ENCODE measurements around the gene MYL7.
"Not testable (repeated sequence)": the region's sequence is repeated elsewhere in the genome, so short reads cannot be mapped to it uniquely, and the experiment has no call there.

The MYL7 gene

DNA sequence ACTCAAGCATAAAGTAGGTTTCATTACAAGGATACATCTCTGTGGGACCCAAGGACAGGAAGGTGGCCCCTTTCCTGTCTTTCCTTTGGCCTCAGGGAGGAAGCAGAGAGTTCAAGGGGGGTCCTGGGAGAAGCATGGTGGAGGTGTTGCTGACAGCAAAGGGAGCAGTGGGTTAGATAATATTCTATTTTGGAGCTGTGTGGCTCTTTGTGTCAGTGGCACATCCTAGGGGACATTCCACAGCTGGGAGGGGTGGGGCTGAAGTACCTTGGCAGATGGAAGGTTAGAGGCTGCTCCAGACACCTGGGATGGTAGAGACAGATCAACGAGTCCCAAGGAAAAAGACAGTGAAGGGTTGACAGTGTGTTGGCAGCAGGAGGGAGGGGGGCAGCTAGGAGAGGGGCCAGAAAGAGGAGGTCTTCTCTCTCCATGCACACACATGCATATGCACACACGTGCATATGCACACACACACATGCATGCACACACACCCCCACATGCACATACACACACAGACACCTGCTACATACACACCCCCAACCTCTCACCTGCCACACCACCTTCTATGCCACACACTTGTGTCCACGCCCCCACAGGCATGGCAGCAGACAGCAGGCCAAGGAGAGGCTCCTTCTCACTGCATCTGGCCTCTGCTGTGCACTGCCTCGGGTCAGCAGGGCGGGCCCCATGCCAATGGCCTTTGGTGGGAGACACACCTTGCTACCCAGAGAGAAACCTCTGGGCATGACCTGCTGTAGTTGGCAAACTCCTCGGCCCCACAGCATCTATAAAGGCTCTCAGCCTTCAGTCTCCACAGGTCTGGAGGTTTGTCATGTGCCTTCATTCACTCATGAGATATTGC is 12.2 kb downstream of the MYL7 start:
- DNase-seq, result no peak

DNA sequence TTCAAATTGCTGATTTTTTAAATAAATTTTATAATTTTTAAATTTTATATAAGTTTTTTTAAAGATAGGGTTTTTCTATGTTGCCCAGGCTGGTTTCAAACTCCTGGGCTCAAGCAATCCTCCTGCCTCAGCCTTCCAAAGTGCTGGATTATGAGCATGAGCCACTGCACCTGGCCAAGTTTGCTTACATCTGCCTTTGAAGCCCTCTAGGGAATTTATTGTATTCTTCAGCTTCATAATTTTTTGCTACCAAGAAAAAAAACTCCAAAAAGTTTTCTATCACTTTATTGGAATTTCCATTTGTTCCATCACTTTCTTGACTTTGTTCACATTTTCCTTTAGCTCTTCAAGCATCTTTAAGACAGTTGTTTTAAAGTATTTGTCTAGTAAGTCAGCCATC is 14.0 kb downstream of the MYL7 start:
- no peak for DNase-seq

DNA sequence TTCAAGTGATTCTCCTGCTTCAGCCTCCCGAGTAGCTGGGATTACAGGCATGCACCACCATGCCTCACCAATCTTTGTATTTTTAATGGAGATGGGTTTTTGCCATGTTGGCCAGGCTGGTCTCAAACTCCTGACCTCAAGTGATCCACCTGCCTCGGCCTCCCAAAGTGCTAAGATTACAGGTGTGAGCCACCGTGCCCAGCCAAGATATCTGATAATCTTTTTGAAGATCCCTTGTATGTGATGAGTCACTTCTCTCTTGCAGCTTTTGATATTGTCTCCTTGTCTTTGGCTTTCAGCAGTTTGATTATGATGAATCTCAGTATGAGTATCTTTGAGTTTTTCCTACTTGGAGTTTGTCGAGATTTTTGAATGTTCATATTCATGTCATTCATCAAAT is 14.6 kb downstream of the MYL7 start:
- not testable (repeated sequence) for DNase-seq

DNA sequence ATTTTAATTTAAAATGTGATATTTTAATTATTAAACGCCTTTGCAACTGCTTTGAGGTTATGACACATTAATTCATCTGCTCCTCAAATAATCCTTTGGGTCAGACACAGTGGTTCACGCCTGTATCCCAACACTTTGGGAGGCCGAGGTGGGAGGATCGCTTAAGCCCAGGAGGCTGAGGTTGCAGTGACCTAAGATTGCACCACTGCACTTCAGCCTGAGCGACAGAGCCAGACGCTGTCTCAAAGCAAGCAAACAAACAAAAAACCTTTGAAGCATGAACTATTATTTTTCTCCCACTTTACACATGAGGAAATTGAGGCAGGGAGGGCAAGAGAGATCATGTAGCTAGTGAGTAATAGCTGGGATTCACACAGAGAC is 16.3 kb downstream of the MYL7 start:
- DNase-seq, result no peak

DNA sequence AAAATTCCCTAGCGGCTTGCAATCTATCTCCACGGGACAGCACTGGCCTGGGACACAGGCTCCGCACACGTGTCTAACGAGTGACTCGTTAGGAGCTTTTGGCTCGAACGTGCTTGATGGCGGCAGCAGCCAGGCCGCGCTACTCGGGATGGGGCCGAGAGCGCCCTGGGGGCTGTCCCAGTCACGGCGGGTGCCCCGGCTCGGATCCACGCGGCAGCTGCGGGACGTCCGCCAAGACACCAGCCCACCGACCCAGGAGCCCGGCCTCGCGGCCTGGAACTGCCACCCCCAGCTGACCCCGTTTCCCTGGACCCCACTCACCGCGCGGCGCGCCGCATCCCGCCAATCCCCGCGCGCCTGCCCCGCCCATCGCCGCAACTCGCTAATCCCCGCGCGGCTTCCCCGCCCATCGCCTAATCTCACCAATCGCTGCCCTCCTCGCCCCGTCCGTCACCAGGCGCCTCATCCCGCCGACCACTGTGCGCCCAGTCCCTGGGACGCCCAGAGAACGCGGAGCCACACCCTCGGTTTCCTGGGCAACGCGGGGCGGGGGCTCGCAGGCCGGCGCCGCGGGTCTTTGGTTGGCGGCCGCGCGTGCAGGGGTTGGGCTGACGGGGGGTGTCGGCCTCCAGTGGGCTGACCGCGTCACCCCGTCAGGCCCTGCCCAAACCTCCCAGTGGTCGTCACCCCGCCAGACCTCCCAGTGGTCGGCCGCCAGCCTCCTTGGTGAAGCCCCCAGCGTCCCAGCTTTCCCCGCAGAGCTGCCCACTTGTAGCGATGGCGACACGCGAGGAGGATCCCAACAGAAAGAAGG is 17.7 kb downstream of the MYL7 start, which contains the start of gene POLD2:
POLD2 (minus strand) TSS at position 359 of the 814 bp plus-strand sequence. CDS start 1,495 bp downstream, outside the sequence.
- peak; percentile 98 to 99 for DNase-seq

DNA sequence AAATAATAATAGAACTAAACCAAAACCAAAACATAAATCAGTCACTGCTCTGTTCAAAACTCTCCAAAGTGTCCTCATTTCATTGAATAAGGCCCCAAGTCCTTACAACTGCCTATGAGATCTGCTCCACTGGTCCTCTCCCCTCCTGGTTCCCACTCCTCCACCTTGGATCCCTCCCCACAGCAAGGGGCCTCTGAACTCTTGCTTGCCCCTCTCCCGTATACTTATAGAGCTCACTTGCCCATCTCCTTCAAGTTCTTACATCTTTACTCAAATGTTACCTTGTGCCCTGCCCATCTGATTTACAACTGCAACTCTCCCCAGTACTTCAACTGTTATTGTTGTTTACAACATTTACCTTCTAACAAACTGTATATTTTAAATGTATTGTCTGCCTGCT is 18.6 kb downstream of the MYL7 start:
- DNase-seq, result peak; percentile 32 to 38

DNA sequence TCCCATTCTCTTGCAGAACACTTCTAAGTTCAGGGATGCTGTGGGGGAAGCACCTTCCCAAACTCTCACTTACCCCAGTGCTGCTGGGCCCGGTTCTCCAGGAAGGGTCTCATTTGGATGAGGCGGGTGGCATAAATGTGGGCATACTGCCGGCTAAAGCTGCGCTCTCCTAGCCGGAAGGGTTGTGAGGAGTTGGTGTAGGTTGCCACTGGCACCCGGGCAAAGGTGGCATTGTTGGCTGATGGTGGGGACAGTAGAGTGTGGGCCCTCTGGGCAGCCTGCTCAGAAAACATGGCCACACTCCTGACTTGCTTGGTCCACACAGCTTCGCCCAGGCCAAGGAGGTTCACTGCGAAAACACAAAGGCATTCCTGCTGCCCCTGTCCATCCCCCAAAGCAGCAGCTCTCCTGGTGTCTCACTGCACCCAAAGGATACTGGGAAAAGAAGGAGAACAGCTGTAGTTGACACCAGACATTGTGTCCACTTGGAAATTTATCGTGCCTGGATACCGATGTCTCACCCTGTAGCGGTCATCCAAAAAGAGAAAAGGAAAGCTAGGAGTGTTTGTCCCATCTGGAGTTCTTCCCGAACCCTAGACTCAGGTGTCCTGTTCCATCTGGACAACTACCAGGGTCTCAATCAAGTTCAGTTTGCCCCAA is 19.2 kb downstream of the MYL7 start:
- no peak for DNase-seq

DNA sequence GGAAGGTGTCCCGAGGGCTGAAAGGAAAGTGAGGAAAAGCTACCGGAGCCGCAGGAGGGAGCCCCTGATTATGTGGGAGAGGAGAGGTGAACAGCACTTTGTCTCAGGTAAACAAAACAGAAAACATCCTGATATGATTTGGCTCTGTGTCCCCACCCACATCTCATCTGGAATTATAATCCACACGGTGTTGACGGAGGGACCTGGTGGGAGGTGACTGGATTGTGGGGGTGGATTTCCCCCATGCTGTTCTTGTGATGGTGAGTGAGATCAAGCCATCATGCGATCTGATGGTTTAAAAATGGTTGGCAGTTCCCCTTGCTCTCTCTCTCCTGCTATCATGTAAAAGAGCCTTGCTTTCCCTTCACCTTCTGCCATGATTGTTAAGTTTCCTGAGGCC is 20.7 kb downstream of the MYL7 start:
- no peak for DNase-seq

DNA sequence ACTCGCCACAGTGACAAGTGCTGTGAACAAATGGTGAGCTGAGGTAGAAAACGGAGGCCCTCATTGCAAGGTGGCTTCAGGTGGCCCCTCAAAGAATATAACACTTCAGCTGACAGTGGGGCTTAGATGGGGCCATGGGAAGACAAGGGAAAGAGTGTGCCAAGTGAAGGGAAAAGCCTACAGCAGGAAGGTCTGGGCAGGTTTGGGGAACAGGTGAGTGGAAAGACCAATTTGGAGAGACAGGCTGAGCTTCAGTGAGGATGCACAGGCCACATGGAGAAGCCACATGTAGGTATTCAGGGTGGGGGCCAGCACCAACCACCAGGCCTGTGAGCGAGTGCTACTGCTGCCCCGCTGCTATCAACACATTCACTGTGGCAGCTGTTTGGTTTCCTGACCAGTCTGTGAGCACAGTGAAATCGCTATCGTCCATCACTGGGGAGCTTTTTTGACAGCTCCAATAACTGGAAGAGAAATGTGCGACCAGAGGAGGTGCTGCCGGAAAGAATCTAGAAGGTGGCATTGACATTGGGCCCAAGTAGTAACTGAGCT is 21.2 kb downstream of the MYL7 start:
- no peak for DNase-seq

DNA sequence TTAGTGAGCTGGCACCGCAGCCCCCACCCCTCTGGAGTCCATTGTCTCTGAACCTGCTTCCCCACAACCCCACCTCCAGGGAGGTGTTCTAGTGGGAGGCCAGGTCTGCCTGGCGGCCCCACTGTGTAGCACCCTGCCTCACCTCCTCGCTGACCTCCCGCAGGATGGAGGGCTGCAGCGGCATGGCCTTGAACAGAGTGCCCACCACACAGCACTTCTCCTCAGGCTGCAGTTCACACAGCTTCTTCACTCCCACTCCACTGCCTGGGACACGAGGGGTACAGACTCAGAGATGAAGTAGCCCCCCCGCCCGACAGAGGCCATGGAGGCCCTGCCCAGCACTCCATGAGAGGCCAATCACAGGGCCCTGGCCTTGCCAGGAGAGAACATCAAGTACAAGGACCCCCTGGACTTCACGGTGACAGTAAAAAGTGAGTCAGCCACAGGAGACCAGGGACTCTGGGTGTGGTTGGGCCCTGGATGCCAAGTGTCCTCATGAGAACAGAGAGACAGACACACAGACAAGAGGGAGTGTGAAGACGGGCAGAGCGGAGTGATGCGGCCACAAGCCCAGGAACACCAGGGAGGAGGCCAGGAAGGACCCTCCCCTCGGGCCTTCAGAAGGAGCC is 23.2 kb downstream of the MYL7 start:
- no peak for DNase-seq

DNA sequence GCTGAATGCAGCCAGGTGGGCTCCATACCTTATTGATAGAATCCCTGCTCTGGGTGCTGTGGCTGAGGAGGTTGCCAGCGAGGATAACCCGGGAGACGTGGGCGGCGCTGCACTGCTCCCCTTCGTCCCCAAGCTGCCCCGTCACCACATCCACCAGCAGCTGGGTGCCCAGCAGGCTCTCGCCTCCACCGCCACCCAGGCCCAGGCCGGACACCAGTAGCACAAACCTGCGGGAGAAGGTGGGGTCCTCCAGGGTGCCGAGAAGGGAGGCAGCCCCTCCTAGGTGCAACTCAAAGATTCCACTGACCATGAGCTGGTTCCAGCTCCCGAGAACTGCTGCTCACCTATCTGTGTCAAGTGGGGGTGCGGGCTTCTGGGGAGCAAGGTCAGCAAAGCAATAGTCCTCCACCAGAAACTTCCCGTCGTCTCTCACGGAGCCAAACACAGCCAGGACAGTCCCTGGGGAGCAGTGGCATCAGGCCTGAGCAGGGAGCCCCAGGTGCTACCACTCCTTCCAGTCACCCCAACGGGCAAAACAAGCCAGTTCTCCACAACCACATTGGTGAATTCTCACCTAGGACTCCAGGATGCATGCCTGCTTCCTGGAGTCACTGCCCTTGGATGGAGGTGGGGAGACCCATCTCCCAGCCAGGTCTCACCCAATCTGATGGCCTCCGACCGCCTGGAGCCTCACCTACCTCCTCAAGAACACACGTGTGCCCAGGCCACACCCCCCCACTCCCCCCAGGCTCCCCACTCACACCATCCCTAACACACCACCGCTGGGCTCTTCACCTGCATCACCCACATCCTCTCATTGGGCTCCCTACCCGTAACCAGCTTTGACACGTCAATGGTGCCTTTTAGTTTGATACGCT is 24.1 kb downstream of the MYL7 start:
- DNase-seq, result no peak

DNA sequence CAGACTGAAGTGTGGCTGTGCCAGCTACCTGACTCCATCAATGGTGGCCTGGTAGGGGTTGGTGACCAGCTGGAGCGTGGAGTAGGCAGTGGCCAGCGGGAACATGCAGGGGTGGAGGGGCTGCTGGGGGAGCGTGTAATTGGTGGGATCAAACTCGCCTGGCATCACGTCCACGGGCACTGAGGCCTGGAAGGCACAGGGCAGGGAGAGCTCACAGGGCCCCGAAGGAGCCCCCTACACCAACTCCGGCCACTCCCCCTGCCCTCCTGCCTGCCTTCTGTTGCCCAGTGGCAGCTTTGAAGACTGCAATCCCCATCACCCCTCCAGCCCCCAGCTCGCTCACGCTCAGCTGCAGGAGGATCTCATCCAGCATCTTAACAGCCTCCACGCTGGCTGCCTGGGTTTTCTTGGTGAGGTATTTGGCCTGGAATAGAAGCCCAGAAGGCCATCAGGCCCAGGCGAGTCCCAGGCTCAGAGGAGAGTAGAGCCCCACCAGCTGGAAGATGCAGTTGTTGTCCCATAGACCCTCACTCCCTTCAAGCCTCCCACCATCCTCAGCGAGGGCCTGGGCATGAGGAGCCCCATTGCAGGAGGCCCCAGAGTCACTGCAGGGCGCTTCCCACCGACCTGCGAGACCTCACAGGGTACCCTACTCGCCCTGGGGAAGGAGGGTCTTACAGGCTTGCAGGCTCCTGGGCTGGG is 24.9 kb downstream of the MYL7 start:
- no peak for DNase-seq

DNA sequence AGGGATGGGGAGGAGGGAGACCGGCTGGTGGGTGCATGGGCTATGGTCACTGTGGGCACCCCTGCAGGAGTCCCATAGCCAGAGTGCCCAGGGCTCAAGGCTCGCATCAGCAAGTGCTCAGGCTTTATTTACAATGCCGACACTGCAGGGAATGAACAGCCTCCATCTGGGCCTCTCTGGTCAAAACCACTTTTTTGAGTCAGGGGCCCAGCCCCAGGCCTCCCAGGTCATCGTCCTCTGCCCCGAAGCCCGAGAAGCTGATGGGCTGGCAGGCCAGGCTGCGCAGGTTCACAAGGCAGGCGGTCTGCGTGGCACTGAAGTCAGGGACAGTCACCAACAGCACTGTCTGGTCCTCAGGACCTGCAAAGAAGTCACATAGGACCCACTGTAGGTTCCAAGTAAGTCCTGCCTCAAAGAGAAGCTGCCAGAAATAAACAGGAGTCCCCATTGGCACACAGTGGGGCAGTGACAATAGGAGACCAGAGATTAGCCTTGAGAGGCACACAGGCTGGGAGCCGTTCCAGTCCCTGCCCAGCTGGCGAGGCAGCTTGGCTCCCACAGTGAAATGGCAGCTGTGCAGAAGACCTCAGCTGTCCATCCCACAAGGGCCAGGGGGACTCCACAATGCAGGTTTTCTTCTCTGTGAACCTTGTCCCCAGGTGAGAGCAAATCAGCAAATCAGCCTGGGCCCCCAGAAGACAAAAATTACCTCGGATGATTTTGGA is 26.4 kb downstream of the MYL7 start:
- DNase-seq, result no peak

DNA sequence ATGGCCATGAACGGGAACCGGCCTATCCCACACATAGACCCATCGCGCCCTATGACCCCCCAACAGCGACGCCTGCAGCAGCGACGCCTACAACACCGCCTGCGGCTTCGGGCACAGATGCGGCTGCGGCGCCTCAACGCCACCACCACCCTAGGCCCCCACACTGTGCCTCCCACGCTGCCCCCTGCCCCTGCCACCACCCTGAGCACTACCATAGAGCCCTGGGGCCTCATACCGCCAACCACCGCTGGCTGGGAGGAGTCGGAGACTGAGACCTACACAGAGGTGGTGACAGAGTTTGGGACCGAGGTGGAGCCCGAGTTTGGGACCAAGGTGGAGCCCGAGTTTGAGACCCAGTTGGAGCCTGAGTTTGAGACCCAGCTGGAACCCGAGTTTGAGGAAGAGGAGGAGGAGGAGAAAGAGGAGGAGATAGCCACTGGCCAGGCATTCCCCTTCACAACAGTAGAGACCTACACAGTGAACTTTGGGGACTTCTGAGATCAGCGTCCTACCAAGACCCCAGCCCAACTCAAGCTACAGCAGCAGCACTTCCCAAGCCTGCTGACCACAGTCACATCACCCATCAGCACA is 27.3 kb downstream of the MYL7 start:
- DNase-seq, result no peak

DNA sequence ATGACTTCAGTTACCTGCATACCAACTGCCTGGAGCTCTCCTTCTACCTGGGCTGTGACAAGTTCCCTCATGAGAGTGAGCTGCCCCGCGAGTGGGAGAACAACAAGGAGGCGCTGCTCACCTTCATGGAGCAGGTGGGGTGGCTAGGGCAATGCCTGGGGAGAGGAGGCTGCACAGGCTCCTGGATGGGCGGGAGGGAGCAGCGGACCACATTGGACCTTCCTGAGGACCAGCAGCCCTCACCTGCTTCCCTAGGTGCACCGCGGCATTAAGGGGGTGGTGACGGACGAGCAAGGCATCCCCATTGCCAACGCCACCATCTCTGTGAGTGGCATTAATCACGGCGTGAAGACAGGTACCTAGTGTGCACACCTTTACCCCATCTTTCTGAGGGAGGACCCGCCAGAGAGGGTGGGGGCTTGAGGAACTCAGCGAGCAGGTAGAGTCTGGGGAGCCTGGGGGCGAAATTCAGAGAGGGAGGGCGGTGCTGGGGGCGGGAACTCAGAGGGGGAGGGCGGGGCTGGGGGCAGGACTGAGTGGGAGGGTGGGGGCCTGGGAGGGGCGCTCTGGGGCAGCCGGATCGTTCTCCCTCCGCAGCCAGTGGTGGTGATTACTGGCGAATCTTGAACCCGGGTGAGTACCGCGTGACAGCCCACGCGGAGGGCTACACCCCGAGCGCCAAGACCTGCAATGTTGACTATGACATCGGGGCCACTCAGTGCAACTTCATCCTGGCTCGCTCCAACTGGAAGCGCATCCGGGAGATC is 28.0 kb downstream of the MYL7 start:
- DNase-seq, result no peak

DNA sequence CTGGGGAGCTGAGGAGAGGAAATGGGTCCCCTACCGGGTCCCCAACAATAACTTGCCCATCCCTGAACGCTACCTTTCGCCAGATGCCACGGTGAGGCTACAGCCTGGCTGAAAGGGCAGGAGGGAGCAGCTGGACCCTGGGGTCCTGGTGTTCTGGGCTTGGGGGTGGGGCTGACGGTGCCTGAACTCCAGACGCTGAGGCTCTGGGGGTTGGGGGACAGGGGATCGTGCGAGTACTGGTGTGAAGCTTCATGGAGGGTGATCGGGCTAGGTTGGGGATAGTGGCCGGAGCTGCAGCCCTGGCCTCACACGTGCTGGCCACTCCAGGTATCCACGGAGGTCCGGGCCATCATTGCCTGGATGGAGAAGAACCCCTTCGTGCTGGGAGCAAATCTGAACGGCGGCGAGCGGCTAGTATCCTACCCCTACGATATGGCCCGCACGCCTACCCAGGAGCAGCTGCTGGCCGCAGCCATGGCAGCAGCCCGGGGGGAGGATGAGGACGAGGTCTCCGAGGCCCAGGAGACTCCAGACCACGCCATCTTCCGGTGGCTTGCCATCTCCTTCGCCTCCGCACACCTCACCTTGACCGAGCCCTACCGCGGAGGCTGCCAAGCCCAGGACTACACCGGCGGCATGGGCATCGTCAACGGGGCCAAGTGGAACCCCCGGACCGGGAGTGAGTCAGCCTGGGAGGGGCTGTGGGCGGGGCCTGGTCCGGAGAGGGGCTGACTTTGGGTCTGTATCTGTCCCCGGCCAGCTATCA is 28.7 kb downstream of the MYL7 start:
- no peak for DNase-seq

DNA sequence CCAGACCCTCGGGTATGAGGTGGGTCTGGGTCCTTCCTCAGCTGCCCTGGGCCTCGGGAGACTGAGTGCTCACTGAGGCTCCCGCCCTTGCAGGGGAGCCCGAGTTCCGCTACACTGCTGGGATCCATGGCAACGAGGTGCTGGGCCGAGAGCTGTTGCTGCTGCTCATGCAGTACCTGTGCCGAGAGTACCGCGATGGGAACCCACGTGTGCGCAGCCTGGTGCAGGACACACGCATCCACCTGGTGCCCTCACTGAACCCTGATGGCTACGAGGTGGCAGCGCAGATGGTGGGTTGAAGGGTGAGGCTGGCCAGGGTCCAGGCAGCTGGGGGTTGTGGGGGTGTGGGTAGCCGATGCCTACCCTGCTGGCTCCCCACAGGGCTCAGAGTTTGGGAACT is 29.4 kb downstream of the MYL7 start:
- DNase-seq, result no peak
